Activated naive CD4-positive, alpha-beta T cell treated with anti-CD3 and anti-CD28 coated beads, Interleukin-2, amount 10 ng/mL, durations not matched to agents 7 days and 5 days (primary cell): Measurements from ENCODE around the gene GYPC.
"Not testable (repeated sequence)": the region's sequence is repeated elsewhere in the genome, so short reads cannot be mapped to it uniquely, and the experiment has no call there.

Experiments used
- CTCF ChIA-PET: fragments of 350-600 bp; sonication (Branson Sonifier 250); formaldehyde crosslinking; loops from one replicate; lab custom pipeline; 2021; ENCODE audit warnings: antibody characterized with exemption; lab: Charles Lee
- DNase-seq: peaks from one replicate; pipeline ENCODE4 v3.0.0-alpha.2; 2020
- H3K27ac Mint-ChIP-seq: one replicate; pipeline ENCODE4 v1.8.0; 2021; ENCODE audit warnings: mild to moderate bottlenecking, moderate library complexity, mixed read lengths
- H3K27me3 Mint-ChIP-seq: one replicate; pipeline ENCODE4 v1.8.0; 2021; ENCODE audit warnings: mild to moderate bottlenecking, mixed read lengths
- H3K36me3 Mint-ChIP-seq: one replicate; pipeline ENCODE4 v1.8.0; 2021; ENCODE audit warnings: mixed read lengths
- H3K4me1 Mint-ChIP-seq: one replicate; pipeline ENCODE4 v1.8.0; 2021; ENCODE audit warnings: mixed read lengths
- H3K4me3 Mint-ChIP-seq: one replicate; pipeline ENCODE4 v1.8.0; 2021; ENCODE audit warnings: mild to moderate bottlenecking, moderate library complexity, mixed read lengths
- H3K9me3 Mint-ChIP-seq: one replicate; pipeline ENCODE4 v1.8.0; 2021; ENCODE audit warnings: mixed read lengths

The GYPC gene

DNA sequence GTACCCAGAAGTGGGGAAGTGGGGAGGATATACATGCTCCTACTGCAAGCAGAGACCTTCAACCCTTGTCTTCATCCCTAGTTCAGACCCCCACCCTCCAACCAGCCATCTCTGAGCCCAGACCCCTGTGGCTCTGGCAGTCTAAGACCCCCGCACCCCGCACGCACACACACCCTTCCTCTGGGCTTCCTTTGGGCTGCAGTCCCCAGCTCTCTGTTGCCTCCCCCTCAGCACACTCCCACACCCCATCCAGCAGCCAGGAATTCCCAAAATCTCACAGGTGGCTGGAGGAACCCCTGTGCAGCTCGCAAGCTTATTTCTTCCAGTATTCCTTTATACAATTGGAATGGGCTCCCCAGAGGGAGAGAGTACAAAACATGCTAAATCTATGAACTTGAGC is 13.9 kb upstream of the GYPC start:
- CTCF ChIA-PET = interaction anchor here (1.4 kb wide), 1 partner anchor 10 kb away, joined by 5 read pairs; no protein-coding TSS in a partner anchor
- H3K4me1 Mint-ChIP-seq = peaks cover 5% of the 10 kb centered on the region
- DNase-seq = no peak
- peaks cover 3% of the 10 kb centered on the region for H3K9me3 Mint-ChIP-seq
- peaks cover 31% of the 10 kb centered on the region for H3K27me3 Mint-ChIP-seq
- no peak overlapping the region for H3K27ac Mint-ChIP-seq
- no peak overlapping the region for H3K4me3 Mint-ChIP-seq
- no peaks in the 10 kb centered on the region for H3K36me3 Mint-ChIP-seq

GRCh38 chr2:126643431-126643830 is 12.5 kb upstream of the GYPC start:
- CTCF ChIA-PET = no interaction called here
- peaks cover 5% of the 10 kb centered on the region for H3K4me1 Mint-ChIP-seq
- H3K9me3 Mint-ChIP-seq = peaks cover 3% of the 10 kb centered on the region
- no peak overlapping the region for H3K4me3 Mint-ChIP-seq
- no peak overlapping the region for H3K27ac Mint-ChIP-seq
- no peak for DNase-seq
- H3K27me3 Mint-ChIP-seq = peaks cover 22% of the 10 kb centered on the region
- no peaks in the 10 kb centered on the region for H3K36me3 Mint-ChIP-seq

DNA sequence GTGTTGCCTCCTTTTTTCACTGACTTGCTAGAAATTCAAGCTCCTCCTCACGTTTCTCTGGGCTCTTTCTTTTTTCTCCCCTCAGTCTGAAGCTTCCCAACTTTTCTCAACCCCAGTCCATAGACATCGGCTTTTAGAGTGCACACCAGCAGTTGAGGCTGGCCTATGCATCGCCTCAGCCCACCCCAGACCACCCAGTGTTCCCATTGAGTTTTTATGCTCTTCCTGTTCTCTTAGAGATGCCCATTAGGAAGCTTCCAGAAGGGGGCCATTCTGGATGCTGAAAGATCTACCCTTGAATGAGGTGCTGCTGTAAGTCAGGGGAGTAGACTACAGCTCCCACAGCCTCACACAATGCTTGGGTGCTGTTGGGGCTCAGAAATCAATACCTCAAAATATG is 12.0 kb upstream of the GYPC start:
- DNase-seq = no peak
- no peak overlapping the region for H3K27ac Mint-ChIP-seq
- CTCF ChIA-PET = no interaction called here
- peaks cover 22% of the 10 kb centered on the region for H3K27me3 Mint-ChIP-seq
- no peak overlapping the region for H3K4me3 Mint-ChIP-seq
- H3K9me3 Mint-ChIP-seq = peaks cover 3% of the 10 kb centered on the region
- no peaks in the 10 kb centered on the region for H3K36me3 Mint-ChIP-seq
- peaks cover 5% of the 10 kb centered on the region for H3K4me1 Mint-ChIP-seq

DNA sequence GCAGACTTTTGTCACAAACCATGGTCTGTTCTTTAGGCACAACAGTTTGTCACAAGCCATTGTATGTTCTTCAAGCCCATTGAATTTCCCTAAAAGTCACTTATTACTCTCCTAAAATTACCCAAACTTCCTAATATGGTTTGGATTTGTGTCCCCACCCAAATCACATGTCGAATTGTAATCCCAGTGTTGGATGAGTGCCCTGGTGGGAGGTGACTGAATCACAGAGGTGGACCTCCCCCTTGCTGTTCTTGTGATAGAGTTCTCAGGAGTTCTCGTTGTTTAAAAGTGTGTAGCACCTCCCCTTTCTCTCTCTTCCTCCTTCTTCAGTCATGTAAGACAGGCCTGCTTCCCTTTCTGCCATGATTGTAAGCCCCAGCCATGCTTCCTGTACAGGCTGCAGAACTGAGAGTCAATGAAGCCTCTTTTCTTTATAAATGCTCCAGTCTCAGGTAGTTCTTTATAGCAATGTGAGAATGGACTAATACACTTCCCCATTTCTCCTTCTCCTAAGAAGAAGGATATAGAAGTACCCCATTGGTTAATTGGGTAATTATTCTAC is 11.2 kb upstream of the GYPC start:
- CTCF ChIA-PET = no interaction called here
- peaks cover 5% of the 10 kb centered on the region for H3K4me1 Mint-ChIP-seq
- H3K27ac Mint-ChIP-seq = no peak overlapping the region
- H3K27me3 Mint-ChIP-seq = peaks cover 22% of the 10 kb centered on the region
- H3K4me3 Mint-ChIP-seq = no peak overlapping the region
- peaks cover 3% of the 10 kb centered on the region for H3K9me3 Mint-ChIP-seq
- no peaks in the 10 kb centered on the region for H3K36me3 Mint-ChIP-seq
- DNase-seq = no peak

DNA sequence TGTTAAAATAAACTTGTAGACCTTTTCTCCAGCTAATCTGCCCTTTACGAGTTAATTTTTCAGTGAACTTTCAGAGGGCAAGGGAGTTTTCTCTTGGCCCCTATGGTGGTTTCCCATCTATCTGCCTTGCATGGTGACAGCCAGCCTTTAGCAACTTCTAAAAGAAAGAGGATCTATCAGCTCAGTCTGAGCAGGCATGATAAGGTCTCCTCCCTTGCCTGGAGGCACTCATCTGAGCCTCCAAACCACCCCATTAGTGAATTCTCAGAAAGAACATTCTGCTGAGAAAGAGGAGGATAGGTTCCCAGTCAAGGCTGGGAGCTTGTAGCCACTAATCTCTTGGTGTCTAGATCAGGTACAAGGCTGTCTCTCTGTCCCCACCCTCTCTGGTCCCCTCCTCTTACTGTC is 10.7 kb upstream of the GYPC start:
- CTCF ChIA-PET = no interaction called here
- H3K9me3 Mint-ChIP-seq = peaks cover 8% of the 10 kb centered on the region
- H3K36me3 Mint-ChIP-seq = no peaks in the 10 kb centered on the region
- no peak overlapping the region for H3K4me3 Mint-ChIP-seq
- peaks cover 21% of the 10 kb centered on the region for H3K27me3 Mint-ChIP-seq
- DNase-seq = no peak
- peaks cover 5% of the 10 kb centered on the region for H3K4me1 Mint-ChIP-seq
- H3K27ac Mint-ChIP-seq = no peak overlapping the region

- DNase-seq = no peak
- Mint-ChIP-seq H3K27me3 (peaks cover 19% of the 10 kb centered on the region), H3K27ac (no peak overlapping the region), H3K4me3 (no peak overlapping the region), H3K4me1 (peaks cover 5% of the 10 kb centered on the region), H3K36me3 (peaks cover 1% of the 10 kb centered on the region), H3K9me3 (peaks cover 16% of the 10 kb centered on the region)
- CTCF ChIA-PET = no interaction called here
These were observed 9.9 kb upstream of the GYPC start for GRCh38 chr2:126646026-126646425.

GRCh38 chr2:126647714-126648344 is 8.1 kb upstream of the GYPC start:
- not testable (repeated sequence) for H3K4me3 Mint-ChIP-seq, DNase-seq, H3K4me1 Mint-ChIP-seq, H3K27ac Mint-ChIP-seq, H3K36me3 Mint-ChIP-seq
- H3K27me3 Mint-ChIP-seq = peaks cover 25% of the 10 kb centered on the region
- peaks cover 18% of the 10 kb centered on the region for H3K9me3 Mint-ChIP-seq
- CTCF ChIA-PET = interaction anchor here (1.1 kb wide), 1 partner anchor 120 kb away, joined by 4 read pairs; no protein-coding TSS in a partner anchor

DNA sequence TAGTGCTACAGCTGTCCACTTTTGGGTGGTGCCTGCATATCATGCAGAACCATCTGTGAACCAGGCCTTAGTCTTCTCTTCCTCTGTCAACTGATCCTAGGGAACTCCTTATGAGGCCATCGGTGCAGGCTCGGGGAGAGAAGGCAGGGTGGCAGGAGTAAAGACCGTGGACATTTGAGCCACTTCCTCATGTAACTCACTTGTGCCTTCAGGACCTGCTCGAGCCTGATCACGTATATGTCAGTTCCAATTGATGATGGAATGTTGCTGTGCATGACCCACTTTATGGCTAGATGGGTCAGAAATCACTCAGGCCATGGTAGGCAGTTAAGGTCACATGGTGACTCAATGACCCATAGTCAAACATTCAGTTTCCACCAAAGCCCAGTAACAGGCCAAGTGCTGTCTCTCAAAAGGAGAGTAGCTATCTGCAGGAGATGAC is 7.6 kb upstream of the GYPC start:
- not testable (repeated sequence) for H3K4me1 Mint-ChIP-seq, H3K27ac Mint-ChIP-seq, DNase-seq, H3K4me3 Mint-ChIP-seq, H3K36me3 Mint-ChIP-seq
- Mint-ChIP-seq H3K27me3 (peaks cover 19% of the 10 kb centered on the region), H3K9me3 (peaks cover 18% of the 10 kb centered on the region)
- CTCF ChIA-PET = interaction anchor here (1.1 kb wide), 1 partner anchor 120 kb away, joined by 4 read pairs; no protein-coding TSS in a partner anchor

DNA sequence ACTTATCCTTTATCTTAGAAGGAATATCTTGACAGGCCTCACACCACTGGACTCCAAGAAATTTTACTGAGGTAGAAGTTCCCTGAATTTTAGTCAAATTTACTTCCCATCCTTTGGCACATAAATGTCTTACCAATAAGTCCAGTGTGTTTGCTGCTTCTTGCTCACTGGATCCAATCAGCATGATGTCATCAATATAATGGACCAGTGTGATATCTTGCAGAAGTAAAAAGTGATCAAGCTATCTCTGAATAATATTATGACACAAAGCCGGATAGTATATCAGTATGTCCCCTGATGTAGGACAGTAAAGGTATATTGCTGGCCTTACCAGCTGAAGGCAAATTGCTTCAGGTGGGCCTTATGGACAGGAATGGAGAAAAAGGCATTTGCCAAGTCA is 6.9 kb upstream of the GYPC start:
- CTCF ChIA-PET = interaction anchor here (1.1 kb wide), 1 partner anchor 121 kb away, joined by 4 read pairs; no protein-coding TSS in a partner anchor
- Mint-ChIP-seq H3K27me3 (peaks cover 14% of the 10 kb centered on the region), H3K4me1 (peaks cover 7% of the 10 kb centered on the region), H3K27ac (no peak overlapping the region), H3K36me3 (peaks cover 3% of the 10 kb centered on the region), H3K9me3 (peaks cover 18% of the 10 kb centered on the region), H3K4me3 (no peak overlapping the region)
- no peak for DNase-seq

- no peak overlapping the region for H3K4me3 Mint-ChIP-seq
- peaks cover 6% of the 10 kb centered on the region for H3K36me3 Mint-ChIP-seq
- peaks cover 15% of the 10 kb centered on the region for H3K9me3 Mint-ChIP-seq
- no peak overlapping the region for H3K27ac Mint-ChIP-seq
- DNase-seq = no peak
- CTCF ChIA-PET = no interaction called here
- H3K4me1 Mint-ChIP-seq = peaks cover 16% of the 10 kb centered on the region
- H3K27me3 Mint-ChIP-seq = peaks cover 10% of the 10 kb centered on the region
These were observed 5.0 kb upstream of the GYPC start for GRCh38 chr2:126650994-126651393.

DNA sequence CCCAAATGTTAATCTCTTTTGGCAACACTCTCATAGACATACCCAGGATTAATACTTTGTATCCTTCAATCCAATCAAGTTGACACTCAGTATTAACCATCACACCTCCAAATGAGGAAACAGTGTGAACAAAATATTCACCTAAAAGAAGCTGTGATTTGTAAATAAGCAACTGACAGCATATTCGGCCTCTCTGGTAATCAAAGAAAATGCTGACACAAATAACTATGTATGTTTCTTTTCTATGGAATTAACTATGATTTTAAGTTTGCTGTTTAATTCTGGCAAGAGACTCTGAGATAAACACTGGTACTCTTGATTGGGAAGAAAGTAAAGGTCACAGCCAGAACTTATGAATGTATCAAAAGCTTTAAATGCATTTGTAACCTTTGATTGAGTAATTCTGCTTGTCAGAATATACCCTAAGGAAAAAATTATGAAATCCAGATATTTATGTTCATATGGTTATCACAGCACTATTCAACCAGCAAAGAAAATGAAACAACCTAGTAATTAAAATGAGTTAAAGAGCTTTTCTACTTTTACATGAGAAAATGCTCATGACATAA is 3.6 kb upstream of the GYPC start:
- Mint-ChIP-seq H3K27ac (no peak overlapping the region), H3K4me1 (peaks cover 16% of the 10 kb centered on the region), H3K27me3 (peaks cover 6% of the 10 kb centered on the region), H3K9me3 (peaks cover 15% of the 10 kb centered on the region), H3K4me3 (no peak overlapping the region), H3K36me3 (peaks cover 12% of the 10 kb centered on the region)
- CTCF ChIA-PET = interaction anchor here (1.0 to 1.5 kb wide), 3 partner anchors 11 to 125 kb away, joined by 3 to 4 read pairs (median 3); no protein-coding TSS in a partner anchor
- no peak for DNase-seq

DNA sequence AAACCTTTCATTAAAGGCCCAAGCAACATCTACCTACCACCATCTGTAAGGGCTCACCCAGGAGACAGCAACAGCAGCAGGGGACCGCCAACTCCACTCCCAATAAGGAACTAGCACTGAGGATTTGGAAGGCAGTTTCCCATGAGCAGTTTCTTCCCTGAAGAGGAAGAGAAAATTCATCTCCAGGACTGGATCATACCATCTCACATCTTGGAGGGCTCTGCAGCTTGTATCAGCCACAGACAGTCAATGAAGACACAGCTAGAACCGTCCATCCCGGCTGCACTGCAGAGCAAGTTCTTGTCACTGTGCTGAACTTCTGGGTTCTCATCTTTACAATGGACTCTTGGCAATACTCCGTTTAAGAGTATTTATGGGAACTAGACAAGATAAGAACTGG is 2.8 kb upstream of the GYPC start:
- H3K27me3 Mint-ChIP-seq = peaks cover 6% of the 10 kb centered on the region
- CTCF ChIA-PET = interaction anchor here (1.0 to 1.5 kb wide), 3 partner anchors 11 to 124 kb away, joined by 3 to 4 read pairs (median 3); no protein-coding TSS in a partner anchor

DNA sequence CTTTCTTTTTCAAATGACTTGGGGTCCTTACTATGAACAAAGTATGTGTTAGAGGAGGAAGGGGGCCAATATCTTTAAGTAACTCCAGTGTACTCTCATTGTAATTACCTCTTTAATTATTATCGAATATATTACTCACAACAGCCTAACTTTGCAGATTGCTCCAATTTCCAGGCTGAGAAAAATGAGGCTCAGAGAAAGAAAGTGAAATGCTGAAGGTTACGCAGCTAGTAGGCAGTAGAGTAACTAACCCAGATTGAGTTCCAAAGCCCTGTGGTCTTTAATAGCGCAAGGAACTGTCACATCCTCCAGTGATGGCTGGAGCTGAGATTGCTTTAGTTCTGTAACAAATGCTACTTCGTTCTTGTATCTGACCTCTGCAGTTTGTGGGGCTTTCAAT is 2.2 kb upstream of the GYPC start:
- peaks cover 22% of the 10 kb centered on the region for H3K36me3 Mint-ChIP-seq
- no peak overlapping the region for H3K4me3 Mint-ChIP-seq
- CTCF ChIA-PET = interaction anchor here (1.5 kb wide), 1 partner anchor 123 kb away, joined by 3 read pairs; no protein-coding TSS in a partner anchor
- H3K27ac Mint-ChIP-seq = no peak overlapping the region
- peaks cover 6% of the 10 kb centered on the region for H3K27me3 Mint-ChIP-seq
- peaks cover 24% of the 10 kb centered on the region for H3K4me1 Mint-ChIP-seq
- no peak for DNase-seq
- peaks cover 15% of the 10 kb centered on the region for H3K9me3 Mint-ChIP-seq

More for the DNA sequence above, 2.8 kb upstream of the GYPC start:
- H3K27ac Mint-ChIP-seq = no peak overlapping the region
- H3K4me1 Mint-ChIP-seq = peaks cover 20% of the 10 kb centered on the region
- peaks cover 19% of the 10 kb centered on the region for H3K36me3 Mint-ChIP-seq
- no peak overlapping the region for H3K4me3 Mint-ChIP-seq
- peaks cover 15% of the 10 kb centered on the region for H3K9me3 Mint-ChIP-seq
- DNase-seq = no peak

- CTCF ChIA-PET = no interaction called here
These were observed 907 bp upstream of the GYPC start for GRCh38 chr2:126655051-126655450.

More at GRCh38 chr2:126655051-126655450, 907 bp upstream of the GYPC start:
- H3K9me3 Mint-ChIP-seq = peaks cover 12% of the 10 kb centered on the region
- peak overlapping the region; percentile 93 for H3K4me3 Mint-ChIP-seq
- no peak for DNase-seq
- peaks cover 31% of the 10 kb centered on the region for H3K36me3 Mint-ChIP-seq
- peaks cover 6% of the 10 kb centered on the region for H3K27me3 Mint-ChIP-seq
- H3K4me1 Mint-ChIP-seq = peaks cover 37% of the 10 kb centered on the region
- peak overlapping the region; percentile 92 for H3K27ac Mint-ChIP-seq
